Mesendoderm (in vitro differentiated cells): ENCODE data around the gene KCNK6.

Experiments used
- DNase-seq: peaks from one replicate; pipeline ENCODE4 v3.0.0; 2013
- H2AK5ac ChIP-seq: 2 replicates; pipeline ENCODE4 v1.6.1; 2013; ENCODE audit warnings: low read length, inconsistent platforms
- H2BK120ac ChIP-seq: 2 replicates; pipeline ENCODE4 v1.6.1; 2013; ENCODE audit warnings: low read depth, mild to moderate bottlenecking, low read length, moderate library complexity, mixed read lengths
- H2BK15ac ChIP-seq: replicated peaks from 2 replicates; pipeline ENCODE4 v1.6.1; 2013; ENCODE audit warnings: low read depth, mild to moderate bottlenecking, moderate library complexity
- H2BK5ac ChIP-seq: 2 replicates; pipeline ENCODE4 v1.6.1; 2013; ENCODE audit warnings: low read length, inconsistent platforms
- H3K18ac ChIP-seq: 2 replicates; pipeline ENCODE4 v1.6.1; 2013; ENCODE audit warnings: mild to moderate bottlenecking, low read length, mixed read lengths
- H3K23ac ChIP-seq: one replicate; pipeline ENCODE4 v1.6.1; 2013; ENCODE audit warnings: low read length
- H3K27ac ChIP-seq: 2 replicates; pipeline ENCODE4 v1.5.1; 2013; ENCODE audit warnings: low read depth, mild to moderate bottlenecking, inconsistent platforms, low read length, moderate library complexity
- H3K27me3 ChIP-seq: 2 replicates; pipeline ENCODE4 v1.6.1; 2013; ENCODE audit warnings: low read length, control low read depth, mild to moderate bottlenecking, inconsistent platforms; ENCODE audit not compliant: insufficient read depth, poor library complexity
- H3K36me3 ChIP-seq: 2 replicates; pipeline ENCODE4 v1.6.1; 2013; ENCODE audit warnings: low read length, inconsistent platforms; ENCODE audit not compliant: control insufficient read depth, insufficient read depth
- H3K4ac ChIP-seq: one replicate; pipeline ENCODE4 v1.6.1; 2013; ENCODE audit warnings: low read depth, mild to moderate bottlenecking, low read length, moderate library complexity
- H3K4me1 ChIP-seq: 2 replicates; pipeline ENCODE4 v1.6.1; 2013; ENCODE audit warnings: low read depth, low read length, inconsistent platforms; ENCODE audit not compliant: control insufficient read depth
- H3K4me2 ChIP-seq: 2 replicates; pipeline ENCODE4 v1.6.1; 2013; ENCODE audit warnings: low read length
- H3K4me3 ChIP-seq: 2 replicates; pipeline ENCODE4 v1.5.1; 2013; ENCODE audit warnings: mild to moderate bottlenecking, low read length
- H3K56ac ChIP-seq: one replicate; pipeline ENCODE4 v1.6.1; 2013; ENCODE audit warnings: low read length
- H3K79me1 ChIP-seq: 2 replicates; pipeline ENCODE4 v1.6.1; 2013; ENCODE audit warnings: low read length, inconsistent platforms
- H3K79me2 ChIP-seq: 2 replicates; pipeline ENCODE4 v1.6.1; 2013; ENCODE audit warnings: mild to moderate bottlenecking, low read length; ENCODE audit not compliant: control insufficient read depth, insufficient read depth
- H3K9ac ChIP-seq: 2 replicates; pipeline ENCODE4 v1.6.1; 2013; ENCODE audit warnings: low read length, inconsistent platforms
- H4K5ac ChIP-seq: one replicate; pipeline ENCODE4 v1.6.1; 2013; ENCODE audit warnings: low read length
- H4K8ac ChIP-seq: one replicate; pipeline ENCODE4 v1.6.1; 2013; ENCODE audit warnings: low read depth, mild to moderate bottlenecking, control low read depth, low read length, moderate library complexity
- WGBS: extraction: QIAGEN DNeasy Blood & Tissue Kit; methylation state at CpG from one replicate; pipeline ENCODE4 v1.1.7; 2013; ENCODE audit warnings: low lambda C conversion rate, missing lambda C conversion rate; ENCODE audit not compliant: insufficient coverage; ENCODE audit errors: extremely low coverage; 5-methylcytosine and 5-hydroxymethylcytosine counted together

The KCNK6 gene

DNA sequence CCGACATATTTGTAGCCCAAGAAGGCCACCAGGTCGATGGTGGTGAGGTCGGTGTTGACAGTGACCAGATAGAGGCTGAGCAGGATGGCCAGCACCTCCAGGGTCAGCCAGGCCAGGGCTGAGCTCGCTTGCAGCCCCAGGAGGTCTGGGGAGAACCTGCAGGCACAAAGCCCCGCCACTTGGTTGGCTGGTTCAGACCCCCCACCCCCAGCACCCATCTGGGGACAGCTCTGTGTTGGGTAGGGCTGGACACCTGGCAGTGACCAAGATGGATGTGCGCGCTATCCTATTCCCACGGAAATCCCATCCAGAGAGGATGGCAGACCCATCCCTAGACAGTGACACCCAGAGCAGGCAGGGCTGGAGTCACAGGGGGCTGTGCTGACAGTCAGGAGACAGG lies 12.0 kb upstream of the KCNK6 start:
- no peak overlapping the region for H2BK120ac ChIP-seq
- no peak overlapping the region for H2BK15ac ChIP-seq
- H3K4me2 ChIP-seq: no peak overlapping the region
- H2AK5ac ChIP-seq: no peak overlapping the region
- H3K9ac ChIP-seq: no peak overlapping the region
- H3K4me3 ChIP-seq: no peak overlapping the region
- peaks cover 7% of the 10 kb centered on the region for H3K79me1 ChIP-seq
- H3K27me3 ChIP-seq: no peaks in the 10 kb centered on the region
- H3K18ac ChIP-seq: no peak overlapping the region
- H3K4ac ChIP-seq: no peak overlapping the region
- no peak overlapping the region for H4K5ac ChIP-seq
- H3K4me1 ChIP-seq: no peaks in the 10 kb centered on the region
- no peak overlapping the region for H2BK5ac ChIP-seq
- no peak overlapping the region for H3K23ac ChIP-seq
- DNase-seq: no peak
- H3K56ac ChIP-seq: no peak overlapping the region
- no CpG with 5 or more reads among the region's 8 CpGs for WGBS
- H4K8ac ChIP-seq: no peak overlapping the region
- no peak overlapping the region for H3K27ac ChIP-seq
- H3K36me3 ChIP-seq: no peaks in the 10 kb centered on the region
- H3K79me2 ChIP-seq: peaks cover 2% of the 10 kb centered on the region

DNA sequence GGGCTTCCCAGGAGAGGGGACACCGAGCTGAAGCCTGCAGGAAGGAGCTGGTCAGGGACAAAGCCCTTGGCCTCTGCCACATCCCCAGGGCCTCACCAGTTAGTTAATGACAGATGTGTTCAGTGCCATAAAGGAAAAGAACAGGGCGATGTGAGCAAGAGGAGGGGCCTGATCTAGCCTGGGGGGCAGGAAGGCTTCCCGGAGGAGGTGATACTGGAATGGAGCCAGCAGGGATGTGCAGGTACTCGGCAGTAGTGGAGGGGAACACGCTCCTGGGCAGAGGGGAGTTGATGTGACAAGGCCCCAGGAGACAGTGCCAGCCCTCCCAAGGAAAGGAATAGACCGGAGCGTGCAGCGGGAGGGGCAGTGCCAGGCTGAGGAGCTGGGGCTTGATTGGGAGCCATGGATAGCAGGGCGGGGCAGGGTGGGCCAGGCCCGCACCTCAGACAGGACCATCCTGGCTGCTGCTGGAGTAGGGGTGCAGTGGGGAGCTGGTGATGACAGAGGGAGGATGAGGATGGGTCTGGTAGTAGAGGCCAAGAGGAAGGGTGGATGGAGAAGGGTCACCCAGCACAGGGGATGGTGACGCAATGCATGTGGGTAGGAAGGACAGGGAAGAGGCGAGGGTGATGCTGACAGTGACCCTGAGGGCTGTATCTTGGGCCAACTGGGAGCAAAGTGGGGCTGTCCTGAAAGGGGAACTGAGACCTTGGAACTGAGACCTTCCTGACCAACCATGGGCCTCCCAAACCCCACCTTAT lies 11.5 kb upstream of the KCNK6 start:
- H3K9ac ChIP-seq: no peak overlapping the region

DNA sequence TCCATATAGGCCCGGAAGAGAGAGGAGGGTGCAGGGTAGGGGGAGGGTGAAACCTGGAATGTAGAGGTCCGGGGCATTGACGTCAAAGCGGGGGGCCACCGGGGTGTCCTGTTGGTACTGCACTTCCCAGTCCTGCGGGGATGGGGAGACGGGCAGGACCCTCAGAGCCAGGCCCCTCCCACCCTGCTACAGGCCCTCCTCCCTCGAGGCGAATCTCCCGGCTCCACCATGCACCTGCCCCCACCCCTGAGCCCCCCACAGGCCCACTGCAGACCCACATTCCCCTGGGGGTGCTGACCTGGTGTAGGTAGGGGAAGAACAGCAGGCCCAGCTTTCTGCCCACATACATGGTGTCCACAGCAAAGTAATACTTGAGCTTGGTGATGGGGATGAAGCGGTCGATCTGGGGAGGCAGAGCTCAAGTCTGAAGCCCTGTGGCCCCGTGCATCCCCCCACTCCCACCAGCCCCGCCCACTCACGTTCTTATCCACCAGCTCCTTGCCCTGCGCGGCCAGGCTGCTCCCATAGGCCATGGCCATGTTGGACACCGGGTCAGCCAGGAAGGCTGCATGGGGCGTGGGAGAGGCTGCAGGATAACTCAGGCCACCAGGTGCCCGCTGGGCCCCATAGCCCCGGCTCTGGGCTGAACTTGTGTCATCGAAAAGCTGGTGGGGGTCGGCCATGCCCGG lies 10.6 kb upstream of the KCNK6 start:
- Histone ChIP-seq H3K36me3 (no peaks in the 10 kb centered on the region), H2AK5ac (no peak overlapping the region), H3K27ac (no peak overlapping the region), H3K27me3 (no peaks in the 10 kb centered on the region), H3K4me1 (no peaks in the 10 kb centered on the region), H3K4me3 (no peak overlapping the region), H3K23ac (no peak overlapping the region), H3K79me2 (peaks cover 2% of the 10 kb centered on the region), H2BK5ac (no peak overlapping the region), H2BK120ac (no peak overlapping the region), H3K4me2 (no peak overlapping the region), H2BK15ac (no peak overlapping the region), H4K8ac (no peak overlapping the region), H3K9ac (no peak overlapping the region), H4K5ac (no peak overlapping the region), H3K56ac (no peak overlapping the region), H3K18ac (no peak overlapping the region), H3K4ac (no peak overlapping the region), H3K79me1 (peaks cover 8% of the 10 kb centered on the region)
- DNase-seq: no peak
- no CpG with 5 or more reads among the region's 24 CpGs for WGBS

More for the DNA sequence above, 11.5 kb upstream of the KCNK6 start:
- H3K79me2 ChIP-seq: peaks cover 2% of the 10 kb centered on the region
- H3K56ac ChIP-seq: no peak overlapping the region
- no peak for DNase-seq
- H3K4me1 ChIP-seq: no peaks in the 10 kb centered on the region
- H3K18ac ChIP-seq: no peak overlapping the region
- H3K23ac ChIP-seq: no peak overlapping the region
- no CpG with 5 or more reads among the region's 12 CpGs for WGBS
- peaks cover 8% of the 10 kb centered on the region for H3K79me1 ChIP-seq
- no peak overlapping the region for H3K27ac ChIP-seq
- H2AK5ac ChIP-seq: no peak overlapping the region
- H3K4me3 ChIP-seq: no peak overlapping the region
- no peaks in the 10 kb centered on the region for H3K27me3 ChIP-seq
- no peak overlapping the region for H3K4me2 ChIP-seq
- no peak overlapping the region for H2BK15ac ChIP-seq
- no peak overlapping the region for H2BK5ac ChIP-seq
- no peaks in the 10 kb centered on the region for H3K36me3 ChIP-seq
- no peak overlapping the region for H3K4ac ChIP-seq
- H4K5ac ChIP-seq: no peak overlapping the region
- H4K8ac ChIP-seq: no peak overlapping the region
- no peak overlapping the region for H2BK120ac ChIP-seq

DNA sequence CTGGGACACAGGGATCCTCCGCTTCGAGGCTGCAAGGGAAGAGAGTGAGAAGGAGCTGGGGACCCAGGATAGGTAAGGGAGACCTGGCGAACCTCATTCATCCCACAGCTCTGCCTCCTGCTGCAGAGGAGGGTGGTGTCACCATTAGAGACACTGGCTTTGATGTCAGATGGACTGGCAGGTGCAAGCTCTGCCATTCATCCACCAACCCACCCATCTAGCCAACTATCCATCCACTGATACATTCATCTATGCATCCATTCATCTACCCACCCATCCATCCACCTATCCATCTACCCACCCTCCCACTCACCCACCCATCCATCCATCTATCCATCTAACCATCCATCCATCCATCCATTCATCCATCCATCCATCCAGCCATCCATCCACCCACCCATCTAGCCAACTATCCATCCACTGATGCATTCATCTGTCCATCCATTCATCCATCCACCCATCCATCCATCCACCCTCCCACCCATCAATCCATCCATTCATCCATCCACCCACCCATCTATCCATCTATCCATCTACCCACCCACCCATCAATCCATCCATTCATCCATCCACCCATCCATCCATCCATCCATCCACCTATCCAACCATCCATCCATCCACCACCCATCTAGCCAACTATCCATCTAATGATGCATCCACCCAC lies 9.9 kb upstream of the KCNK6 start:
- DNase-seq: no peak
- no peak overlapping the region for H2BK120ac ChIP-seq
- no peak overlapping the region for H3K27ac ChIP-seq
- H3K23ac ChIP-seq: no peak overlapping the region
- no peaks in the 10 kb centered on the region for H3K36me3 ChIP-seq
- no peaks in the 10 kb centered on the region for H3K4me1 ChIP-seq
- no peak overlapping the region for H3K18ac ChIP-seq
- no peak overlapping the region for H4K8ac ChIP-seq
- no peak overlapping the region for H3K4me2 ChIP-seq
- H3K79me2 ChIP-seq: peaks cover 2% of the 10 kb centered on the region
- no peak overlapping the region for H4K5ac ChIP-seq
- no peak overlapping the region for H3K4ac ChIP-seq
- no peak overlapping the region for H3K56ac ChIP-seq
- no peak overlapping the region for H2BK5ac ChIP-seq
- H2BK15ac ChIP-seq: no peak overlapping the region
- no CpG with 5 or more reads among the region's 3 CpGs for WGBS
- H2AK5ac ChIP-seq: no peak overlapping the region
- no peak overlapping the region for H3K9ac ChIP-seq
- peaks cover 8% of the 10 kb centered on the region for H3K79me1 ChIP-seq
- no peaks in the 10 kb centered on the region for H3K27me3 ChIP-seq
- no peak overlapping the region for H3K4me3 ChIP-seq

DNA sequence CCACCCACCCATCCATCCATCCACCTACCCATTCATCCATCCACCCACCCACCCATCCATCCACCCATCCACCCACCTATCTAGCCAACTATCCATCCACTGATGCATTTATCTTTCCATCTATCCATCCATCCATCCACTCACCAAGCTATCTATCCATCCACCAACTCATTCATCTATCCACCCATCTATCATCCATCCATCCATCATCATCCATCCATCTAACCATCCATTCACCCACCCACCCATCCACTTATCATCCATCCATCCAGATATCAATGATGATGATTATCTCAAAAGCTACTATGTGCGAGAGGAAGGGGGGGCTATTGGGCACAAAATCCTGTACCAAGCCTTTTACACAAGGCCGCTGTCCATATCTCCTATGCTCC lies 9.4 kb upstream of the KCNK6 start:
- H4K5ac ChIP-seq: no peak overlapping the region
- no CpG with 5 or more reads among the region's 2 CpGs for WGBS
- H2BK120ac ChIP-seq: no peak overlapping the region

More for the DNA sequence above, 9.4 kb upstream of the KCNK6 start:
- Histone ChIP-seq H3K79me2 (peaks cover 2% of the 10 kb centered on the region), H3K56ac (no peak overlapping the region), H4K8ac (no peak overlapping the region), H3K27me3 (no peaks in the 10 kb centered on the region), H3K79me1 (peaks cover 10% of the 10 kb centered on the region), H3K27ac (no peak overlapping the region), H2BK5ac (no peak overlapping the region), H2BK15ac (no peak overlapping the region), H3K23ac (no peak overlapping the region), H3K4ac (no peak overlapping the region), H3K36me3 (no peaks in the 10 kb centered on the region), H3K4me3 (no peak overlapping the region), H2AK5ac (no peak overlapping the region), H3K4me2 (no peak overlapping the region), H3K9ac (no peak overlapping the region), H3K18ac (no peak overlapping the region), H3K4me1 (no peaks in the 10 kb centered on the region)
- DNase-seq: no peak
